Inflammatory macrophage (primary cell): ENCODE data around the gene TEX38.
"Not testable (repeated sequence)": the region's sequence is repeated elsewhere in the genome, so short reads cannot be mapped to it uniquely, and the experiment has no call there.

Source experiments
- DNase-seq, 2 donors: peaks; one replicate each; pipeline ENCODE4 v3.0.0-alpha.2; 2020 to 2022
- total RNA-seq, 18 experiments: gene quantifications; one replicate each; lab custom pipeline; 2026; ENCODE audit warnings: mixed read lengths in 6 of 18, inconsistent platforms in 2 of 18; lab: John Stamatoyannopoulos, UW

TEX38 gene
- total RNA-seq: 0 to 0.10 (median 0.03) reads per million in 18 experiments

GRCh38 chr1:46671554-46671953 is at the start of gene TEX38:
Gene TEX38 (plus strand): TSS chr1:46671854. CDS start chr1:46671935, 81 bp downstream.
- no peak for DNase-seq

- no peak for DNase-seq
These were observed 49.7 kb upstream of the TEX38 start for GRCh38 chr1:46621930-46622329.

- peak; percentile 55 to 62 for DNase-seq
These were observed 49.3 kb upstream of the TEX38 start for GRCh38 chr1:46622344-46622743.

- DNase-seq: no peak
These were observed 47.7 kb upstream of the TEX38 start for GRCh38 chr1:46623743-46624644.

- DNase-seq: no peak
These were observed 40.9 kb upstream of the TEX38 start for GRCh38 chr1:46630719-46631118.

- no peak for DNase-seq
These were observed 36.4 kb upstream of the TEX38 start for GRCh38 chr1:46635205-46635604.

- no peak for DNase-seq
These were observed 34.1 kb upstream of the TEX38 start for GRCh38 chr1:46637444-46638083.

- no peak for DNase-seq
These were observed 32.7 kb upstream of the TEX38 start for GRCh38 chr1:46638921-46639320.

GRCh38 chr1:46639547-46639946 is 32.1 kb upstream of the TEX38 start:
- DNase-seq: no peak

- peak in 1 of 2 donors; percentile 5 for DNase-seq
These were observed 29.5 kb upstream of the TEX38 start for GRCh38 chr1:46642115-46642680.

GRCh38 chr1:46643368-46643775 is 28.3 kb upstream of the TEX38 start:
- no peak for DNase-seq

- no peak for DNase-seq
These were observed 25.8 kb upstream of the TEX38 start for GRCh38 chr1:46645815-46646214.

- DNase-seq: no peak
These were observed 25.3 kb upstream of the TEX38 start for GRCh38 chr1:46646331-46646730.

- DNase-seq: peak in 1 of 2 donors; percentile 9
These were observed 24.8 kb upstream of the TEX38 start for GRCh38 chr1:46646844-46647243.

GRCh38 chr1:46647611-46648010 is 24.0 kb upstream of the TEX38 start:
- no peak for DNase-seq

GRCh38 chr1:46649764-46650163 is 21.9 kb upstream of the TEX38 start:
- no peak for DNase-seq

- DNase-seq: no peak
These were observed 21.2 kb upstream of the TEX38 start for GRCh38 chr1:46650491-46650890.

GRCh38 chr1:46651152-46651551 is 20.5 kb upstream of the TEX38 start:
- not testable (repeated sequence) for DNase-seq

- no peak for DNase-seq
These were observed 19.1 kb upstream of the TEX38 start for GRCh38 chr1:46652321-46653100.

- no peak for DNase-seq
These were observed 18.2 kb upstream of the TEX38 start for GRCh38 chr1:46653405-46653958.

GRCh38 chr1:46654012-46654411 is 17.6 kb upstream of the TEX38 start:
- DNase-seq: no peak

- DNase-seq: not testable (repeated sequence)
These were observed 17.0 kb upstream of the TEX38 start for GRCh38 chr1:46654698-46655097.
